GM18861 (cell line): ENCODE data around the gene LCN6.

Experiments
- ATAC-seq: cut with Tn5 transposase; IDR thresholded peaks from one replicate; pipeline ENCODE4 v1.9.1; 2021; ENCODE audit not compliant: unreplicated experiment

LCN6 gene

DNA sequence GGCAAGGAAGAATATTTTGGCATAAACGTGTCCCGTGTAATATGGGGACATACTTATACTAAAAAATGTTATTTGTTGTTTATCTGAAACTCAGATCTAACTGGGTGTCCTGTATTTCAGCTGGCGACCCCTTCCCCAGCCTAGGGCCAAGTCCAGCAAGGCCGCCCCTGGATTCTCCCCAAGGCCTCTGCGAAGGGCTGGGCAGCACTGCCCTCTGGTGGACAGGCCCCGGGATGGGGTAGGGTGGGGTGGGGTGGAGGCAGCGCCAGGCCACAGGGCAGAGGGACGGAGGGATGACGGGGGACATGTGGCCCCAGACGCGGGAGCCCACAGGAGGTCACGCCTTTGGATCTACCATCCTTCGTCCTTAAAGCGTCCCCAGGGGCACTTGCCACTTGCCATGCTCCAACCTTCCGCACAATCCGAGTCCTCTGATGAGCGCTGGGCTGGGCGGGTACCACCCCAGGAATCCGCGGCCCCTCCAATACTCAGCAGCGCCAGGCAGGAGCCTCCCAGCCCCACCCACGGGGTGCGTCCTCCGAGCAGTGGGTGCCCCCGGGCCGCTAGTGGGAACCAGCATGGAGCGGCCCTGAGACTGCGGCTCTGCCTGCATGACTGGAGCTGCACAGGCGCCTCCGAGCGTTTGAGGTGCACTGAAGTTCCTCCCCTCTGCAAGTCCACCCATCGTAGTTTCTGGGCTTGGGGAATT lies 54.0 kb downstream of the LCN6 start:
- no peak for ATAC-seq
